Midbrain (tissue), 1 donor: ENCODE results near the gene DOK3.
"Not testable (repeated sequence)": the region's sequence is repeated elsewhere in the genome, so short reads cannot be mapped to it uniquely, and the experiment has no call there.

ENCODE experiments used
- DNase-seq: peaks from one replicate; lab custom pipeline; 2025; lab: John Stamatoyannopoulos, UW

The DOK3 gene

DNA sequence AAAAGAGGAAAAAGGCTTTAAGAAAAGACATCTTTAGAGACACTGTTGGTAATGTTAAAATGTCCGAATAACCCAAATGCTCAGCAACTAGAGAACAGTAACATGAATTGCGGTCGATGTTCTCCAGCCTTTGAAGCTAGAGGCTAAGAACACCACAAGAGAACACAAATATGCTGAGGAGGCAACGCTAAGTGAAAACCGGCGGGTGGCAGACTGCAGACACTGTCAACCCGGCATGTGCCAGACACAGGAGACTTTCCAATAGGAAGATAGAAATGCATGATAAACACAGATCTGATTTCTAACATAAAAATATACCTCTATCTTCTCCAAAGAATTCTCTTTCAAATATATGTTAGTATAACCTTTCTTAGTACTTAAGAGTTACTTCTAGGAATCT, 25.5 kb upstream of the DOK3 start:
- DNase-seq: no peak

DNA sequence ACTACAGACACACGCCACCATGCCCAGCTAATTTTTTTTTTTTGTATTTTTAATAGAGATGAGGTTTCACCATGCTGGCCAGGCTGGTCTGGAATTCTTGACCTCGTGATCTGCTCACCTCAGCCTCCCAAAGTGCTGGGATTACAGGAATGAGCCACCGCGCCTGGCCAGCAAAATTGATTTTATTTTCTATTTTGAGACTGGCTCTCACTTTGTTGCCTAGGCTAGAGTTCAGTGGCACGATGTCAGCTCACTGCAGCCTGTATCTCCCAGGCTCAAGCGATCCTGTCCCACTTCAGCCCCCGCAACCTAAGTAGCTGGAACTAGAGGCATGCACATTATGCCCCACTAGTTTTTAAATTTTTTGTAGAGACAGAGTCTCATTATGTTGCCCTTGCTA, 24.8 kb upstream of the DOK3 start:
- DNase-seq: not testable (repeated sequence)

GRCh38 chr5:177531209-177531940, 21.7 kb upstream of the DOK3 start:
- DNase-seq: no peak

DNA sequence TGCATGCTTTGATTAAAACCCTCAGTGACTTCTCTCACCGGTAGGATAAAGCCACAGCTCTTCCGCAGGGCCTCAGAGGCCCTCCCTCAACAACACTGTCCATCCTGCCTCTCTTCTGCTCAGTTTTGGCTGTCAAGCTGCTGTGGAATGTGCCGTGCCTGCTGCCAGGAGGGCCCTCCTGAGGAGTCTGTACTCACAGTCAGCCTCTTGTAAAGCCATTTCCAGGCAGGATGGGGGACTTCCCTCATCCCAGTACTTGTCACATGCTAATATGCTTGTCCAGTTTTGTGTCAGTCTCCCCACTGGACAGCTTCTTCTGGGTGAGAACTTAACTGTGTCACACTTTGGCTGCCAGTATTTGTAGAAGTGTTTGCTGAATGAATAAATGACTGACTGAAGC, 21.0 kb upstream of the DOK3 start:
- DNase-seq: no peak

DNA sequence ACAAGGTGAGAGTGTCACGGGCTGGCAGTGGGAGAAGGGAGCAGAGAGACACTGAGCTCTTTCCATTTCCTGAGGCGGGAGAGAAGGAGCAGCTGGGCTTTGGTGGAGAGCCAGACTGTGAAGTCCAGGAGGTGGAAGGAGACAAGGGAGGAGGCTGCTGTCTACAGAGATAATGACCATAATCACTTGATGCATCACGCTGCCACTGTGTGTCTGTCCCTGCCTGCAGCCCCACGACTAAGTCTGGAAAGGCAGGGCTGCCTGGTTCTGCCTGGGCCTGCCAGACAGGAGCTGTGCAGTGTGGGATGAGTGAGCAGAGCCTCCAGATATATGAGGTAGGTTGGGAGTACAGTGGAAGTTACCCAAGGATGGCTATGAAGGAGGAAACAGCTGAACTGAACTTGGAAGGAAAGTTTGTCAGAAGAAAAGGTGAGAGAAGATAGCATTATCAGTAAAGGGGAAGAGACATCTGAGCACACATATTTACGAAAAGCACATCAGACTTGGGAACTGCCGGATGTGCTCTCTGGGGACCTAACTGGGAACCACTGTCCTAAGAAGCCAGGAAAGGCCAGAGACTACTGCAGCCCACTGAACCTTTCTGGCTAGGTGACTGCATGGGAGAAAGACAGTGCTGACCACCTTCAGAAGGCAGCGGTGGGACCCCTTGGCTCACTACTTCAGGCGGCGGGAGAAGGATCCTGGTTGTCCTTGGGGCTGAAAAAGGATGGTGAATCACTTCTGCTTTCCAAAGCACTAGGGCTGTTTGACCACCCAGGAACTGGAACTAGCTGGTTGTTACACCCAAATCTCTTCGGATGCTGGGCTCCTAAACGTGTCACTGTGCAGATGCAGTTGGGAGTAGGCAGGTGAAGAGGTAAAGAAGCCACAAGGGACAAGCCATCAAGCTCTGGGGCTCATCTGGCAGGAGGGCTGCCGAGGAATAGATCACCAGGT, 19.9 kb upstream of the DOK3 start:
- DNase-seq: no peak

DNA sequence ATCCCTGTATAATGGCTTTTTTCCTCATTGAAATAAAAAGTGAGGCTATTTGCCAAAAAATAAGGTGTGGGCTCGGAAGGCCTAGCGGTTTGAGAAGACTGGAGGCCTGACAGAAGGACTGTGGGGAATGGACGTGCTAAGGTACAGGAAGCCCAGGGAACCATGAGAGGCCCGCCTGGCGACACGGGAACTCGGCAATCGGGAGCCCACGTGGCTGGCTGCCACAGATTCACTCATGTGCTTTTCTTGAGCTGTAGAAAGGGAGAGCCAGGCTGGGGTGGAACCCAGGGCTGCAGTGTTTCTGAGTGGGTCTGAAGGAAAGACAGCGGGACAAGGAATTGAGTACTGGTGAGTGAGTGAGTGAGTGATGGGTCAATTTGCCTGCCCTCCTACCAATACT, 19.0 kb upstream of the DOK3 start:
- DNase-seq: no peak

DNA sequence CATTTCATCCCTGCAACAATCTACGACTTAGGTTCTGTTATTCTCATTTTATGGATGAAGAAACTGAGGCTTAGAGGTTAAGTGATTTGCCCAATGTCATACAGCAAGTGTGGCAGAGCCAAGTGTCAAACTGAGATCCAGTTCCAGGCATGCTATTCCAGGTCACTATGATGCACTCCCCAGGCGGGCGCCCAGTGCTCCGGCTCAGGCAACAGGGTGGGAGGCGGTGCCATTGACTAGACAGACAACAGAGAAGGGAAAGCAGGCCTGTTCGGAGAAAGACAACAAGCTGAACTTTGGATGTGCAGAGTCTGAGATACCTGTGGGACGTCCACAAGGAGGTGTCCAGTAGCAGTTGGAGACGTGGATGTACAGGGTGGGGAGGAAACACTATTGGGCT, 18.0 kb upstream of the DOK3 start:
- no peak for DNase-seq

GRCh38 chr5:177526791-177527190, 17.2 kb upstream of the DOK3 start:
- no peak for DNase-seq

DNA sequence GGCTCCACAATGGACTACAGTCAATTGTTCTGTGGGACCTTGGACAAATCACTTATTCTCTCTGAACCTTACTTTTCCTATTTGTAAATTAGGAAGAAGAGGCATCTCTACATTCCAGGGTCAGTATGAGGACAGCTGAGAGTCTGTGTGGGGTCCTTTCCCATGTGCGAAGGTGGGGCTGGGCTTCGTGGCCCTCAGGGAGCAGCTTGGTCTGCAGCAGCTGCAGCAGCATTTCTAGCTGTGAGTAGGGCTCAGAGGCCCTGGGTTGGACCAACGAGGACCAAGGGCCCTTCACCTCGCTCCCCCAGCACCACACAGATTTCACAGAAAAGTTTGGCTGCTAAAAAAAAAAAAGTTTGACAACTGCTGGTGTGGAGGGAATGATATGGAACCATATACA, 16.6 kb upstream of the DOK3 start:
- DNase-seq: no peak

- peak; percentile 23 for DNase-seq
Observed at GRCh38 chr5:177524941-177525655, 15.5 kb upstream of the DOK3 start.

GRCh38 chr5:177524539-177524900, 14.9 kb upstream of the DOK3 start:
- no peak for DNase-seq

GRCh38 chr5:177523711-177524538, 14.3 kb upstream of the DOK3 start:
- no peak for DNase-seq

DNA sequence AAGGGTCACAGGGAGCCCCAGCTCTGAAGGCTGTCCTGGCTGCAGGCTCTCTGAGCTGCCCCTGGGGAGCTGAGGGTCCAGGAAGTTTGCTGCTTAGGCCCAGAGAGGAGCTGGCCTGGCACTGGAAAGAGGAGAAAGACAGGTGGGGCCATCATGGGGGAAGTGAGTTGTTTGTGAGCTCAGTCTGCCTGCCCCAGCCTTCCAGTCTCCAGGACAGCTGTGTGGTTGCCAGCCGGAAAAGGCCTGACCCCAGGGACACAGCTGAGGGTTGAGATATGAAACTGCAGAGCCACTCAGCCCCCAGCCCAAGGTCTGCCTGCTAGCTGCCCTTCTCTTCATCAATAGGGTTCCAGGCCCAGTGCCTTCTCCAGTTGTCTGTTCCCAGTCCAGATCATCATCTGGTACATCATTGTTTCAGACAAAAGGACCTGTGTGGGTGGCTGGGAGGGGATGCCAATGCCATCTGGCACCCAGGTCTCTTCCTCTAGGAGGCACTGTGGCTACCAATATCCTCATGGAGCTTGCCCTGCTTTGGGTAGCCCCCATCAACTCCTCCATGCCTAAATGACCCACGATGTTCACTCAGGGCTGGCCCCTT, 11.4 kb upstream of the DOK3 start:
- no peak for DNase-seq

DNA sequence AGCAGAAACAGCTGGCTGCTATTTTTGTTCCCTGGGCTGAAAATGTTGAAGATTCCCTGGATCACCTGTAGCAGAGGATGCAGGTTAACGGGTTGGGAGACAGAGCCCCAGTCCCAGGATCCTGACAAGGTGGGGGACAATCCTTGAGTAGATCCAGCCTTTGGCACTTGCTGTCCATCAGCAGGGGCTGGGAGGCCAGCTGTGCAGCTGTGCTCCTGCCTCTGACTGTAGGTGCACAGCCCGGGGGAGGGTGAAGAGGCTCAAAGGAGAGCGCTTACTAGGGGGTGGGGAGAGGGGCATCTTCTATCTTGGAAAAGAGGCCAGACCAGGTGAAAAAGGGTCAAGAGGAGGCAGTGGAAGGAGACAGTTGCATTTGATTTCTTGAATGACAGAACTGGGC, 10.6 kb upstream of the DOK3 start:
- DNase-seq: no peak

GRCh38 chr5:177519463-177520235, 10.0 kb upstream of the DOK3 start:
- DNase-seq: no peak

DNA sequence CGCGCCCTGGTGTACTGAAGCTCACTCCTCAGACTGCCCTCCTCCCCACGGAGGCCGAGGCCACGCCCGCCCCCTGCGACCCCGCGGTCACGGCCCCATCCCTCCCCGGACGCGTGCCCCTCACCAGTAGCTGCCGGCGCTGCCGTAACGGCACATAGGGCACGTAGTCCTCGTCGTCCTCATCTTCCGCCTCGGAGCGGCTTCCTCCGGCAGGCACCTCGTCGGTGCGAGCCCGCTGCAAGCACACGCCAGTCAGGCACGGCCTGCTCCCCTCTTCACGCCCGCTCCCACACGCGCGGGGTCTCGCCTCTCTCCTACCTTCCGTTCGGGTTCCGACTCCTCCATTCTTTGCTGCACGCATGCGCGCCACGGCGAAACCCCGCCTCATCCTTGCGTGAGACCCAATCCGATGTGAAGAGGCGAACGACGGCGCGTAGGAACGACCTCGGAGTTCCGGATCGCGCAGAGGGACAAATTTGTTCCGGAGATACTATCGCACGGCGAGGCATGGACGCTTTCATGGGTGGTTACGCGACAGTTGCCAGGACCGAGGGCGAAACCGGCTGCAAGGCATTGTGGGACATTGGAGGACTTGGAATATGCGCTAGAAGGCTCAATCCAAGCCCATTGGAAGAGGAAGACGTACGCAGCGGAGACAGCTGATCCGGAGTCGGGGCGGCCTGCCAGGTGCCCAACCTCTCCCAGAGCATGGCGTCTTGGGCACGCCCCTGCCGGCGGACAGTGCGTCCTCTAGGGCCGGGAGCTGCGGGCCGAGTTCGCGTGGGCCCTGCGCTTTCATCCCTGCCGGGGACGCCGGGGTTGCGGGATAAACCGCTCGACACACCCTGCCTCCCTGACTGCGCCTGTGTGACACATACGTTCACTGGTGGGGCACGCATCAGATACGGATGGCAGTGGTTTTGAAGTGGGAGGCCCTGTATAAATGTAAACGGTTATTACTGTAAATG, 7.3 kb upstream of the DOK3 start, which contains the start of gene DDX41:
Gene DDX41 (minus strand): TSS at position 361 of the 968 bp plus-strand sequence. CDS start 16 bp downstream, at position 345.
- DNase-seq: peak; percentile 99

GRCh38 chr5:177515580-177515979, 6.0 kb upstream of the DOK3 start:
- DNase-seq: no peak

DNA sequence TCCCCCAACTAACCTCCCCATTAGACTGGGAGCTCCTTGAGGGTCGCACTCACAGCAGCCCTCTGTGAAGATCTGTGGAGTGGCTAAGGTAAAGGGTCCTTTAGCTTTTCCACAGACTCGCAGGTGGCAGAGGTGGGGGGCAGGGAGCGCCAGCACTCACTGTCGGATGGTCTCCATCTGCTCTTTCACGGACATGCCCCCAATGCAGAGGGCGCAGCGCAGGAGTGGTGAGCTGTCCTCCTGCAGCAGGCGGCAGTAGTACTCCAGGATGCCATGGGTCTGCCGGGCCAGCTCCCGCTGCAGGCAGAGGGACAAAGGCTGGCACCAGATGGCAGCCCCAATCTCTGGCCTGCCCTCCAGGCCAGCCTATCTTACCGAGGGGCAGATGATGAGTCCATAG, 4.9 kb upstream of the DOK3 start:
- DNase-seq: no peak

- no peak for DNase-seq
Observed at GRCh38 chr5:177513500-177513899, 3.9 kb upstream of the DOK3 start.
